HepG2 (cell line): ENCODE results near the gene CAMTA1.

Source experiments
- ATF2 ChIP-seq: sonication (generic); formaldehyde crosslinking; IDR thresholded peaks from 2 replicates; pipeline ENCODE4 v1.4.0; 2020; ENCODE audit warnings: missing genetic modification reagents
- BRF2 ChIP-seq: sonication (generic); formaldehyde crosslinking; IDR thresholded peaks from 2 replicates; pipeline ENCODE4 v1.8.1; 2022; ENCODE audit warnings: mild to moderate bottlenecking, missing genetic modification reagents
- CBX5 ChIP-seq: sonication (generic); formaldehyde crosslinking; IDR thresholded peaks from 2 replicates; pipeline ENCODE4 v1.4.0; 2020; ENCODE audit warnings: missing genetic modification reagents, borderline replicate concordance
- E2F1 ChIP-seq: sonication (generic); formaldehyde crosslinking; IDR thresholded peaks from 2 replicates; pipeline ENCODE4 v1.5.0; 2020; ENCODE audit warnings: missing genetic modification reagents
- POLR2A ChIP-seq, 2 experiments: IDR thresholded peaks; 2 replicates each; pipeline ENCODE4 v1.6.1; 2011; ENCODE audit warnings: low read depth in 2 of 2, low read length in 2 of 2, mild to moderate bottlenecking in 1 of 2, moderate library complexity in 1 of 2; ENCODE audit not compliant: insufficient read depth in 1 of 2

- TF ChIP-seq E2F1 (no peak), CBX5 (CRISPR knock-in tag) (no peak), POLR2A (IDR thresholded peaks at IDR 0.05; ENCODE audit: insufficient read depth in 1 of 2, low read depth in 2 of 2, low read length in 2 of 2) (no peak), ATF2 (no peak), BRF2 (CRISPR knock-in tag) (no peak)
Measured at GRCh38 chr1:6799499-6799898, 14.2 kb downstream of the CAMTA1 start.
